ENCODE measurements around the gene SUMF1. TPM values are rescaled to one million over a fixed set of nuclear protein-coding genes. Genes with fewer than 3 reads are reported as not detected.

Gene SUMF1
- total RNA-seq, 2 donors from 2014 or later = 30.7 to 32.7 TPM

DNA sequence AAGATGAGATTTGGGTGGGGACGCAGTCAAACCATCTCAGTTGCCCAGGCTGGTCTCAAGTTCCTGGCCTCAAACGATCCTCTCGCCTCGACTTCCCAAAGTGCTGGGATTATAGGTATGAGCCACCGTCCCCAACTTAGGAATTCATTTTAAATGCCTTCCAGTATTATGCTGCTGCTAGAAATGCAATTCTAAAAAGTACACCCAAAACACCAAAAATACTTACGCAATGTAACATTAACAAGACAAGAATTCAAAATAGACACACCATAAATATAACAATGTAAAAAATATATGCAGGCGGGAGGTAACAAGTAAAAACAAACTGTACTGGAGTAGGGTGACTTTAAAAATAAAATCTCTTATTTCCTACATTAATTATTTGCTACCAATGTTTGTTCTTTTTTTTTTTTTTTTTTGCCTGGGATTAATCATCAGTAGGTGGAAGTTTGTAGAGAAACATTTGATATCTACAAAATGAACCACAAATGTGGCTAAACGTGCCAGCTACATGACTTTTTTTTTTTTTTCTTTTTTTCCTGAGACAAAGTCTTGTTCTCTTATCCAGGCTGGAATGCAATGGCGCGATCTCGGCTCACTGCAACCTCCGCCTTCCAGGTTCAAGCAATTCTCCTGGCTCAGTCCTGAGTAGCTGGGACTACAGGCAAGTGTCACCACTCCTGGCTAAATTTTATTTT, 107.1 kb downstream of the SUMF1 start:
- DNase-seq = no peak
- Histone ChIP-seq H3K27ac (peak overlapping the region in 2 of 4 donors; percentile 61 to 72), H3K36me3 (replicated peaks in 1 of 2; ENCODE audit: insufficient read depth in 1 of 2, low read depth in 2 of 2) (no peaks in the 10 kb centered on the region), H3K9me3 (no peaks in the 10 kb centered on the region), H3K4me1 (peaks cover 40% of the 10 kb centered on the region), H3K27me3 (no peaks in the 10 kb centered on the region), H3K4me3 (no peak overlapping the region)
- WGBS, 2 donors = 61 to 82% methylated on average over 12 of the region's 12 CpGs
- TF ChIP-seq, protein P1, sequence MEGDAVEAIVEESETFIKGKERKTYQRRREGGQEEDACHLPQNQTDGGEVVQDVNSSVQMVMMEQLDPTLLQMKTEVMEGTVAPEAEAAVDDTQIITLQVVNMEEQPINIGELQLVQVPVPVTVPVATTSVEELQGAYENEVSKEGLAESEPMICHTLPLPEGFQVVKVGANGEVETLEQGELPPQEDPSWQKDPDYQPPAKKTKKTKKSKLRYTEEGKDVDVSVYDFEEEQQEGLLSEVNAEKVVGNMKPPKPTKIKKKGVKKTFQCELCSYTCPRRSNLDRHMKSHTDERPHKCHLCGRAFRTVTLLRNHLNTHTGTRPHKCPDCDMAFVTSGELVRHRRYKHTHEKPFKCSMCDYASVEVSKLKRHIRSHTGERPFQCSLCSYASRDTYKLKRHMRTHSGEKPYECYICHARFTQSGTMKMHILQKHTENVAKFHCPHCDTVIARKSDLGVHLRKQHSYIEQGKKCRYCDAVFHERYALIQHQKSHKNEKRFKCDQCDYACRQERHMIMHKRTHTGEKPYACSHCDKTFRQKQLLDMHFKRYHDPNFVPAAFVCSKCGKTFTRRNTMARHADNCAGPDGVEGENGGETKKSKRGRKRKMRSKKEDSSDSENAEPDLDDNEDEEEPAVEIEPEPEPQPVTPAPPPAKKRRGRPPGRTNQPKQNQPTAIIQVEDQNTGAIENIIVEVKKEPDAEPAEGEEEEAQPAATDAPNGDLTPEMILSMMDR (IDR thresholded peaks at IDR 0.05) = no peak
- no peak for TF ChIP-seq POLR2A (IDR thresholded peaks at IDR 0.05)
- intact Hi-C loops (cut with DNase I) = no loop called here
- no peak for ATAC-seq

DNA sequence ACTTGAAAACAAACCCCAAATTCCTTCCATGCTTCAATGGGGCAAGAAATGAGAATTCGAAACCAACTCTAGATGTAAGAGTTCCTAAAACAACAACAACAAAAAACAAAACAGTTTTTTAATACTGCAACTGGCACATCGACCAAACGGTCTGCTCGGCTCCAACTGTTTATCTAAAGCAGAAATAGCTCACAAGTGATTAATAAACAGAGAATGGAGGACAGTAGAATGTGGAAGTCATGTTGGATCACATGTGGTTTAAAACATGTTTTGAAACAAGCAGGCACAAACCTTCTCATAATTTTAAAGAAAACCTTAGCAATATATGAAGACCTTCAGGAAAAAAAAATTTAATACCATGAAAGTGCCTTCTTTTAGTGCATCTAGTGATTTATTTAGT, 108.8 kb downstream of the SUMF1 start:
- intact Hi-C loops (cut with DNase I) = no loop called here
- WGBS, 2 donors = 69 to 75% methylated on average over 4 of the region's 4 CpGs
- ATAC-seq (no peak), DNase-seq (no peak)
- H3K9me3 ChIP-seq = no peaks in the 10 kb centered on the region
- no peak overlapping the region for H3K27ac ChIP-seq
- TF ChIP-seq, protein P1 (IDR thresholded peaks at IDR 0.05) = no peak
- no peak for TF ChIP-seq POLR2A (IDR thresholded peaks at IDR 0.05)
- H3K36me3 ChIP-seq (replicated peaks in 1 of 2; ENCODE audit: insufficient read depth in 1 of 2, low read depth in 2 of 2) = no peaks in the 10 kb centered on the region
- no peaks in the 10 kb centered on the region for H3K27me3 ChIP-seq
- peaks cover 41% of the 10 kb centered on the region for H3K4me1 ChIP-seq
- no peak overlapping the region for H3K4me3 ChIP-seq

DNA sequence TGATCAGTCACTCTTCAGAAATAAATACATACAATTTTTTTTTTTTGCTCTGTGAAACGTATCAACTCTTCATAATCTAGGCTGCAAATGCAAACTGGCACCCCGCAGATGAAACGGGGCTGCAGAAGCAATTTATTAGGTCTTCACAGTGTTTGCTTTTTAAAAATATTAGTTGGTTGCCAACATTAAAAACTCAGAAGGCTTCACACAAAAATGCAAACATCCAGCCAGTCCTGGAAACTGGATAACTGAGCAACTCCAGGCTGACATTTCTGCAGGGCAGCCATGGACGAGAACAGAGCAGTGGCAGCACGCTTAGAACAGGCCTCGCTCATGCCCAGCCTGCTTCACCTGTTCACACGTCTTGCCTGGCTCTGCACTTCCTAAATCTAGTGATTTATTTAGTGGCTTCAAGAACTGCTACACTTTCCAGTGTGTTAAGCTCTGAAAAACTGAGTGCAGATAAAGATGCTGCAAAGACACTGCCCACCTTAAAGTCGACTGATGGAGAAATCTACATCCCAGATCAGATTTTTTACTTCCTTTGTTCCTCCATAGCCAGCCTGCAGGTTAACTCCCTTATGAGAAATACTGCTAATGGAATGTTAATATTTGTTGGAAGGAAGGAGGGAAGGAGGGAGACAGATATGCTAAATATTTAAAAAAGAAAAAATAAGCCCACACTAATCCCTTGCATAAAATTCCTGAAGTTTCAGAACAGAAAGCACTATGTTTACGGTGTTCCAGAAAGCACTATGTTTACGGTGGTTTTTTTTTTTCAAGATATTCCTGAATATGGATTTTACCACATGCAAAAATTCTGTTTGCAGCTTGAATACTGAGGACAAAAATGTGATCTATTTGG, 110.3 kb downstream of the SUMF1 start:
- no peaks in the 10 kb centered on the region for H3K27me3 ChIP-seq
- DNase-seq (no peak), ATAC-seq (no peak)
- no peak overlapping the region for H3K4me3 ChIP-seq
- no peaks in the 10 kb centered on the region for H3K9me3 ChIP-seq
- peaks cover 41% of the 10 kb centered on the region for H3K4me1 ChIP-seq
- no peaks in the 10 kb centered on the region for H3K36me3 ChIP-seq (replicated peaks in 1 of 2; ENCODE audit: insufficient read depth in 1 of 2, low read depth in 2 of 2)
- WGBS, 2 donors = 68 to 69% methylated on average over 10 of the region's 10 CpGs
- intact Hi-C loops (cut with DNase I) = no loop called here
- TF ChIP-seq, protein P1 (IDR thresholded peaks at IDR 0.05) = no peak
- no peak for TF ChIP-seq POLR2A (IDR thresholded peaks at IDR 0.05)
- H3K27ac ChIP-seq = peak overlapping the region in 2 of 4 donors; percentile 60 to 67

DNA sequence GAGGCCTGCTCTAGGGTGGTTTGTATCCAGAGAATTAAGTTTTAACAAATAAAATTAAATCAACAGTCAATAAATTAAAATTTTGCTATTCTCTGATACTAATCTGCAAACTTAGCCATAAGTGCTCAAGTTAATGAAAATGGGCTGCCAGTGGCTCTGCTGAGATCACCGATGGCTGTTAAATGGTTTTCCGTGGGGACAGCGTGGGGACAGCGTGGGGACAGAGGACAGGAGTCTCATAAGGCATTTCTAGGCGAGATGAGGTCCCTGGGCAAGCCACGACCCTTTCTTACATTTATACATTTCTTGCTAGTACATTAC, 110.9 kb downstream of the SUMF1 start:
- peak overlapping the region in 3 of 4 donors; percentile 31 to 67 (median 60) for H3K27ac ChIP-seq
- intact Hi-C loops (cut with DNase I) = no loop called here

More for the DNA sequence above, 110.9 kb downstream of the SUMF1 start:
- Histone ChIP-seq H3K36me3 (replicated peaks in 1 of 2; ENCODE audit: insufficient read depth in 1 of 2, low read depth in 2 of 2) (no peaks in the 10 kb centered on the region), H3K4me1 (peaks cover 38% of the 10 kb centered on the region), H3K4me3 (no peak overlapping the region), H3K9me3 (no peaks in the 10 kb centered on the region), H3K27me3 (no peaks in the 10 kb centered on the region)
- TF ChIP-seq, protein P1 (IDR thresholded peaks at IDR 0.05) = no peak
- TF ChIP-seq POLR2A (IDR thresholded peaks at IDR 0.05) = no peak
- DNase-seq (no peak), ATAC-seq (no peak)
- 67 to 70% methylated on average over 6 of the region's 6 CpGs for WGBS, 2 donors
